Measurements from ENCODE around the gene MTHFR.

Gene MTHFR

DNA sequence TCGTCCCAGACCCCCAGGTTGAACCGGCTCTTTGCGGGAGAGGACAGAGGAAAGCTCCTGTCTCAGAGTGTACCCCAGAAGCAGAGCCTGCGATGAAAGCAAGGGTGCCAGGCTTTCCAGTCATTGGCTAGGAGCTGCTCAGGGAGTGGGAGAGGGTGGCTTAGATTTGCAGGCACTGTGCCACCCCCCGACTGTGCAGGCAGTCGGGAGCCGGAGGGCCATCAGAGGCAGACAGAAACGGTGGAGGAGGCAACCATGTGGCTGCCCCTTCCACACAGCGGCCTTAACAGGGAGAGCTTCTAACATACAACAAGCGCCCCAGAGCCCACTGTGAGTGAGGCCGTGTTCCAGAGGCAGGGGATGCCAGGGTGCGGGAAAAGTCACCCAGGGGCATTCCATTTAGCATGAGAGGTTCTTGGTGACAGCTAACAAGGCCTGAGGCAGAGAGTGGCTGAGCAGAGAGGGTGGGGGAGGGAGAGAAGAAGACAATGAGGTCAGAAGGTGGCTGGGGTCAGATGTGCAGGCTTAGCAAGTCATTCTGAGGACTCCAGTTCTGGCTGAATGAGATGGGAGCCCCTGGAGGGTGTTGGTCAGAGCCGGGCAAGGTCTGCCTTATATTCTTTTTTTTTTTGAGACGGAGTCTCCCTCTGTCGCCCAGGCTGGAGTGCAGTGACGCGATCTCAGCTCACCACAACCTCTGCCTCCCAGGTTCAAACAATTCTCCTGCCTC is 53.2 kb downstream of the MTHFR start:
- H3K4me3 ChIP-seq (replicated peaks; ENCODE audit: insufficient read depth, low read length), result no peak overlapping the region
- TF ChIP-seq, protein P1, sequence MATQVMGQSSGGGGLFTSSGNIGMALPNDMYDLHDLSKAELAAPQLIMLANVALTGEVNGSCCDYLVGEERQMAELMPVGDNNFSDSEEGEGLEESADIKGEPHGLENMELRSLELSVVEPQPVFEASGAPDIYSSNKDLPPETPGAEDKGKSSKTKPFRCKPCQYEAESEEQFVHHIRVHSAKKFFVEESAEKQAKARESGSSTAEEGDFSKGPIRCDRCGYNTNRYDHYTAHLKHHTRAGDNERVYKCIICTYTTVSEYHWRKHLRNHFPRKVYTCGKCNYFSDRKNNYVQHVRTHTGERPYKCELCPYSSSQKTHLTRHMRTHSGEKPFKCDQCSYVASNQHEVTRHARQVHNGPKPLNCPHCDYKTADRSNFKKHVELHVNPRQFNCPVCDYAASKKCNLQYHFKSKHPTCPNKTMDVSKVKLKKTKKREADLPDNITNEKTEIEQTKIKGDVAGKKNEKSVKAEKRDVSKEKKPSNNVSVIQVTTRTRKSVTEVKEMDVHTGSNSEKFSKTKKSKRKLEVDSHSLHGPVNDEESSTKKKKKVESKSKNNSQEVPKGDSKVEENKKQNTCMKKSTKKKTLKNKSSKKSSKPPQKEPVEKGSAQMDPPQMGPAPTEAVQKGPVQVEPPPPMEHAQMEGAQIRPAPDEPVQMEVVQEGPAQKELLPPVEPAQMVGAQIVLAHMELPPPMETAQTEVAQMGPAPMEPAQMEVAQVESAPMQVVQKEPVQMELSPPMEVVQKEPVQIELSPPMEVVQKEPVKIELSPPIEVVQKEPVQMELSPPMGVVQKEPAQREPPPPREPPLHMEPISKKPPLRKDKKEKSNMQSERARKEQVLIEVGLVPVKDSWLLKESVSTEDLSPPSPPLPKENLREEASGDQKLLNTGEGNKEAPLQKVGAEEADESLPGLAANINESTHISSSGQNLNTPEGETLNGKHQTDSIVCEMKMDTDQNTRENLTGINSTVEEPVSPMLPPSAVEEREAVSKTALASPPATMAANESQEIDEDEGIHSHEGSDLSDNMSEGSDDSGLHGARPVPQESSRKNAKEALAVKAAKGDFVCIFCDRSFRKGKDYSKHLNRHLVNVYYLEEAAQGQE (IDR thresholded peaks at IDR 0.05; ENCODE audit: insufficient replicate concordance, low read depth), result no peak
- TF ChIP-seq SPI1 (IDR thresholded peaks at IDR 0.05; ENCODE audit: borderline replicate concordance, low read depth) (no peak), POLR2AphosphoS5 (IDR thresholded peaks at IDR 0.05; ENCODE audit: low read depth) (no peak)
- TF ChIP-seq, protein P2, sequence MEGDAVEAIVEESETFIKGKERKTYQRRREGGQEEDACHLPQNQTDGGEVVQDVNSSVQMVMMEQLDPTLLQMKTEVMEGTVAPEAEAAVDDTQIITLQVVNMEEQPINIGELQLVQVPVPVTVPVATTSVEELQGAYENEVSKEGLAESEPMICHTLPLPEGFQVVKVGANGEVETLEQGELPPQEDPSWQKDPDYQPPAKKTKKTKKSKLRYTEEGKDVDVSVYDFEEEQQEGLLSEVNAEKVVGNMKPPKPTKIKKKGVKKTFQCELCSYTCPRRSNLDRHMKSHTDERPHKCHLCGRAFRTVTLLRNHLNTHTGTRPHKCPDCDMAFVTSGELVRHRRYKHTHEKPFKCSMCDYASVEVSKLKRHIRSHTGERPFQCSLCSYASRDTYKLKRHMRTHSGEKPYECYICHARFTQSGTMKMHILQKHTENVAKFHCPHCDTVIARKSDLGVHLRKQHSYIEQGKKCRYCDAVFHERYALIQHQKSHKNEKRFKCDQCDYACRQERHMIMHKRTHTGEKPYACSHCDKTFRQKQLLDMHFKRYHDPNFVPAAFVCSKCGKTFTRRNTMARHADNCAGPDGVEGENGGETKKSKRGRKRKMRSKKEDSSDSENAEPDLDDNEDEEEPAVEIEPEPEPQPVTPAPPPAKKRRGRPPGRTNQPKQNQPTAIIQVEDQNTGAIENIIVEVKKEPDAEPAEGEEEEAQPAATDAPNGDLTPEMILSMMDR (IDR thresholded peaks at IDR 0.05; ENCODE audit: insufficient read depth, low read length), result no peak
- DNase-seq (ENCODE audit: low read depth in 1 of 2, low spot score in 1 of 2), result no peak
- no peak overlapping the region for H3K27ac ChIP-seq (replicated peaks)
- H3K27me3 ChIP-seq (ENCODE audit: insufficient read depth, poor library complexity, severe bottlenecking), result no peaks in the 10 kb centered on the region

DNA sequence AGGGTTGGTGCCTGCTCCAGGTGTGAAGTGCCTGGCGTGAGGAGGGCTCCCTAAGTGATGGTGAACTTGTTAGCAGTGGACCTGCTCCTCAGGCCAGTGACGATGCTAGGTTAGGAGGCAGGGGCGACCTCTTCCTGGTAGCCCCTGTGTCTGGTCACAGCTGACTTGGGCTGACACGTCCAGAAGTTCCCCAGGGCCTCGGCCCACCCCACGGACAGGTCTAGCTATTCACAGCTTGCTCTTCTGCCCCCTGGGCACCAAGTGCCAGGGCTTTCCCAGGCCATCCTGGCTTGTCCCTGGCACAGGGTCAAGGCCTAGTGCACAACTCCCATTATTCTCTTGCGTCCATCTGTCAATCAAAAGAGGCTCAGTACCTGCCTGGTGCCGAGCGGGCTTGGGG is 54.7 kb downstream of the MTHFR start:
- H3K27ac ChIP-seq (replicated peaks), result no peak overlapping the region
- H3K27me3 ChIP-seq (ENCODE audit: insufficient read depth, poor library complexity, severe bottlenecking), result no peaks in the 10 kb centered on the region
- no peak for TF ChIP-seq GABPA (IDR thresholded peaks at IDR 0.05; ENCODE audit: low read depth)
- TF ChIP-seq, protein P2 (IDR thresholded peaks at IDR 0.05; ENCODE audit: insufficient read depth, low read length), result no peak
- TF ChIP-seq SPI1 (IDR thresholded peaks at IDR 0.05; ENCODE audit: borderline replicate concordance, low read depth), result no peak
- TF ChIP-seq POLR2AphosphoS5 (IDR thresholded peaks at IDR 0.05; ENCODE audit: low read depth), result no peak
- TF ChIP-seq, protein P1 (IDR thresholded peaks at IDR 0.05; ENCODE audit: insufficient replicate concordance, low read depth), result no peak
- DNase-seq (ENCODE audit: low read depth in 1 of 2, low spot score in 1 of 2), result no peak
- no peak overlapping the region for H3K4me3 ChIP-seq (replicated peaks; ENCODE audit: insufficient read depth, low read length)

DNA sequence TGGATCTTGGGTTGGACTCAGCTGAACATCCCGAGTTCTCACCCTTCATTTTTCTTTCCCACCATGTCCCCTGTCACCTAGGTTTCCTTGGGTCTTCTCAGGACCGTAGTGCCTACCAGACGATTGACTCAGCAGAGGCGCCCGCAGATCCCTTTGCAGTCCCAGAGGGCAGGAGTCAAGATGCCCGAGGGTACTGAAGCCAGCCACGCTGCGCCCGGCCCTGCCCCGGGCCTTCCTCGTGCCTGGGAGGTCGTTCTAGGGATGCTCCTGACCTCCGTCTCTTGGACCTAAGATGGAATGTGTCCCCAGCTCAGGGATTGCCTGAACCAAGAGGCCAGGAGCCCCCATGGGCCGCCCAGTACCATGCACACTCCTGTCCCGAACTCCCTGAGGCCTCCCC is 55.8 kb downstream of the MTHFR start:
- Histone ChIP-seq H3K27ac (replicated peaks) (no peak overlapping the region), H3K27me3 (ENCODE audit: insufficient read depth, poor library complexity, severe bottlenecking) (no peaks in the 10 kb centered on the region), H3K4me3 (replicated peaks; ENCODE audit: insufficient read depth, low read length) (no peak overlapping the region)
- no peak for DNase-seq (ENCODE audit: low read depth in 1 of 2, low spot score in 1 of 2)
- TF ChIP-seq, protein P1 (IDR thresholded peaks at IDR 0.05; ENCODE audit: insufficient replicate concordance, low read depth), result no peak
- TF ChIP-seq, protein P2 (IDR thresholded peaks at IDR 0.05; ENCODE audit: insufficient read depth, low read length), result no peak
- TF ChIP-seq SPI1 (IDR thresholded peaks at IDR 0.05; ENCODE audit: borderline replicate concordance, low read depth), result no peak
- no peak for TF ChIP-seq POLR2AphosphoS5 (IDR thresholded peaks at IDR 0.05; ENCODE audit: low read depth)
- TF ChIP-seq GABPA (IDR thresholded peaks at IDR 0.05; ENCODE audit: low read depth), result no peak

All from HL-60 (cell line).